ENCODE results near the gene GUCY1B1.

GRCh38 chr4:155800685-155801343, 42.0 kb downstream of the GUCY1B1 start:
- TF ChIP-seq CTCF (IDR thresholded peaks at IDR 0.05) (no peak), POLR2A (IDR thresholded peaks at IDR 0.05) (no peak)
